ENCODE data around the gene TPPP2. TPM values are rescaled to one million over a fixed set of nuclear protein-coding genes. Genes with fewer than 3 reads are reported as not detected.
"Not testable (repeated sequence)": the region's sequence is repeated elsewhere in the genome, so short reads cannot be mapped to it uniquely, and the experiment has no call there.

The TPPP2 gene
- total RNA-seq (2014; rRNA removed; shearing (Covaris generic)), result not detected in 2 replicates
- not detected in 2 replicates for polyA plus RNA-seq (2015; cell fraction: cytosol; rRNA removed)
- polyA plus RNA-seq (2015; cell fraction: nucleus; rRNA removed), result not detected in 2 replicates

DNA sequence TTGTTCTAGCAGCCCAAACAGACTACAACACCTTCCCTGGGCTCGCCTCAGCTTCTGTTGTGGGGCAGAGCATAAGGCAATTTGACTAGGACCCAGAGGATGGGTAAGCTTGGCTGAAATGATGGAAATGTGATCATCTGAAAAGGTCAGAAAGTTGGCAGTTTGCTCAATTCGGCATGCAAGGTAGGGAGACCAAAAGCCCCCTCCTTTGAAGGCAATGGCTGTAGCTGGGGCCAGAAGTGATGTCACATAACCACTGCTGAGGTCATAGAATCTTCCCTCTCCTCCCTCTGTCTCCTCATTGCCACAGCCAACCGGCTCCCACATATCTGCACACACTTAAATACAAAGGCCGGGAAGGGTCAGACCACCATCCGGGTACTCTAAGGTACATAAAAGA, at the start of gene TPPP2:
Gene TPPP2, plus strand, starts transcription at position 301 of the 400 bp plus-strand sequence. CDS start 365 bp downstream, outside the sequence.
- DNase-seq (ENCODE audit: low read depth, low spot score), result no peak
- in situ Hi-C loops (cut with HindIII; ENCODE audit: low pct_unique_long_range_greater_than_20kb, low sequenced_read_pairs), result no loop called here

DNA sequence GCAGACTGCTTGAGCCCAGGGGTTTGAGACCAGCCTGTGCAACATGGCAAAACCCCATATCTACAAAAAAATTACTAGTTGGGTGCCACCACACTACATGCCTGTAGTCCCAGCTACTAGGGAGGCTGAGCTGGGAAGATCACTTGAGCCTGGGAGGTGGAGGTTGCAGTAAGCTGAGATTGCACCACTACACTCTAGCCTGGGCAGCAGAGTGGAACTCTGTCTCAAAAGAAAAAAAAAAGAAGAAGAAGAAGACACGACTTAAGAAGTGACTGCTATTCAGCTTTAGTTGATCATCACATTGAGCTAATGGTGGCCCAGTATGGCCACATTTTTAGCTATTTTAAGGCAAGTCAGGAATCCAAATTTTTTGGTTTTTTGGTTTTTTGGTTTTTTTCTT, 49.1 kb upstream of the TPPP2 start:
- DNase-seq (ENCODE audit: low read depth, low spot score), result no peak
- in situ Hi-C loops (cut with HindIII; ENCODE audit: low pct_unique_long_range_greater_than_20kb, low sequenced_read_pairs), result no loop called here

DNA sequence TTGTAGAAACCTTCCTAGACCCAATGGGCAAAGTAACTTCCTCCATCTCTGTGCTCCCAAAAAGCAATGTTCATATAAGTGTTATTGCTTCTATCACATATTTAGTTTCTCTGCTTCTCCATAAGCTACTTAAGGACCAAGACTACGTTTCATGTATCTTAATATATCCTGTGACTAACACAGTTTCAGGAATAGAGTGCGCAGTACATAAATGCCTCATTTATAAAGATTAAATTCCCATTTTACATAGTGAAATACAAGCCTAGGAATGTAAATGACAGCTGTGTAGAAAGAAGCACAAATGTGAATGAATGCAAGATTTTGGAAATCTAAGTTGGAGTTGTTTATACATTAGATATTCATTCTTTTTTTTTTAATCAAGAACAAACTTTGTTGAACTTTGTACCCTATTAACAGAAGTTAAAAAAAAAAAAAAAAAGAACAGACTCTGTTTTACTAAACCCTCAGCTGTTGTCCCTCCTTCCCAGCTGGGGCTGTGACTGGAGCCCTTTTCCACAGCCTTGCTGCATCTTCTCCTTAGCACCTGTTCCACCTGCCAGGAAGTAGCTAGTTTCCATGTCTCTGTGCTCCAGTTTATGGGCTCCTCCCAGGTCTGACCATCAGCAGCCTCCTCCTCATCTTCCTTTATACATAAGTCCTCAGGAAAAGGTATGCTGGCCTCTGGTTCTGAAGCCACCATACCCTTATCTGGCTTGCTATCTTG, 47.2 kb upstream of the TPPP2 start:
- in situ Hi-C loops (cut with HindIII; ENCODE audit: low pct_unique_long_range_greater_than_20kb, low sequenced_read_pairs), result no loop called here
- DNase-seq (ENCODE audit: low read depth, low spot score), result no peak

DNA sequence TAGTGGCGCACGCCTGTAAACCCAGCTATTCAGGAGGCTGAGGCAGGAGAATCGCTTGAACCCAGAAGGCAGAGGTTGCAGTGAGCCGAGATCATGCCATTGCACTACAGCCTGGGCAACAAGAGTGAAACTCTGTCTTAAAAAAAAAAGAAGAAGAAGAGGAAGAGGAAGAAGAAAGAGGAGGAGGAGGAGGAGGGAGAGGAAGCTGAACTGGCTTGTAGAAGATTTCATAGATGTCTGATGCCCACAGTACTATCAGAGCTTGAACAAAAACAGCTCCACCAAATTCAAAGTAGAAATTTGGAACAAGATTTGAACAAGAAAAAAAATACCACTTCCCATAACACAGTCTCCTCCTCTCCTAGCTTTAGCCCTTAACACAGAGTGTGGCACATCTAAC, 44.4 kb upstream of the TPPP2 start:
- in situ Hi-C loops (cut with HindIII; ENCODE audit: low pct_unique_long_range_greater_than_20kb, low sequenced_read_pairs); DNase-seq (ENCODE audit: low read depth, low spot score): not testable (repeated sequence)

DNA sequence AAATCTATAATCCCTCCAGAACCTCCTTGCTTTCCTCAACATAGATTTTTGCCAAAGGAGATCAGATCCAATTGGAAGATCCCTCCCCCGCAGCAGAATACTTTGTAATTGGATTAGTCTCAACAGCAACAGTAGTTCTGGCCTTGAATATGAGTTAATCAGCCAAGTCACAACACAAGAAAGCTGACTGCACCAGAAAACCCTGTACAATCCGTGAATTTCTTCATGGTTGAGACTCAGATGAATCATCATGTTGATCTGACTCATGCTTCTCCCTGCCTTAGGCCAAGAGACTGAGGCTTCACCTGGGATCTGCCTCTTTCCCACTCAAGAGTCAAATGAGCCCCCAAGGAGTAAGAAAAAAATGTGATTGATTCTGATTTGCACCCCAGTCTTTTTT, 43.2 kb upstream of the TPPP2 start:
- DNase-seq (ENCODE audit: low read depth, low spot score), result peak; percentile 35
- in situ Hi-C loops (cut with HindIII; ENCODE audit: low pct_unique_long_range_greater_than_20kb, low sequenced_read_pairs), result no loop called here

DNA sequence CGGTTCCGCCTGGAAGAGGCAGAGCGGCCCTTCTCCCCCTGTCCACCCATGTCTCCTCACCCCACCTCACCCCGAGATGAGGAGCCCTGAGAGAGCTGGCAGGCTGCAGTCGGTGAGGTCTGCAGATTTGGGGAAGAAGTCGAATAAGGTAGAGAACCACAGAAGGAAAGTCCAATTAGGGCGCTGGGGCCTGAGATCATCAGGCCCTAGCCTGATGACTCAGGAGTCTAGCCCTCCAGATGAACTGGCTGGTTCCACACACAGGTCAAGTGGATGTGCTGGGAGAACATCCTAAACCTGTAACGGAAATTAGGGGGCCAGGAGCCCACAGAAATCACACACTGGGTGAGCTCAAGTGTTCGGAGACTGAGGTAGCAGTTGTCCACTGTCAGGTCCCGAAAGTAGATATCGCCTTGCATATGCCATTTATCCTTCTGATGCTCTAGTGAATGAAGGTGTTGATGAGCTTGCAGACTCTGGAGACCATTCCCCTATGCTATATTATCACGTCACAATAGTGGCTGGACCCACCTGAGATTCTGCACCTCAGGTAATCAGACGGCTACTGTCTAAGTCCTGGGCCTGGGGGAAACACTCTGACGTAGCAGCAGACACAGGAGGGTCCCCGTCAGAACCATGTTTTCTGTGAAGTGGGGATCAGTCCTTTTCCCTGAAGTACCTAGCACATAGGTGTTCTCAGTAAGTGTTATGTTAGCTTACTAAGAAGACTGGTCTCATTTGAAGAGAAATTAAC, 41.1 kb upstream of the TPPP2 start:
- in situ Hi-C loops (cut with HindIII; ENCODE audit: low pct_unique_long_range_greater_than_20kb, low sequenced_read_pairs), result no loop called here
- DNase-seq (ENCODE audit: low read depth, low spot score), result no peak

DNA sequence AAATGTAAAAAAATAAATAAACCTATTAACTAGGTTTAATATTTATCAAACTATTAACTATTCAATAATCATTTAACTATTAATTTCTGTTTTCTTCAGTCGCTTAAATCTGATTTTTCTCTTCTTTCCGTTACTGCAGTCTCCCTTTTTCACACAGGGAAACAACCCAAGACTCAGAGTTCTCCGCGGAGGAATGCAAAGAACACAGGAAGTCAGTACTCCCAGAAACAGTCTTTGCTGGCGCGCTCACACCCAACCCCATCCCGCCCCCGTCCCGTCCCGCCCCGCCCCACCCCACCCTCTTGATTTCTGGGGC, 40.6 kb upstream of the TPPP2 start:
- in situ Hi-C loops (cut with HindIII; ENCODE audit: low pct_unique_long_range_greater_than_20kb, low sequenced_read_pairs), result no loop called here
- DNase-seq (ENCODE audit: low read depth, low spot score), result no peak

DNA sequence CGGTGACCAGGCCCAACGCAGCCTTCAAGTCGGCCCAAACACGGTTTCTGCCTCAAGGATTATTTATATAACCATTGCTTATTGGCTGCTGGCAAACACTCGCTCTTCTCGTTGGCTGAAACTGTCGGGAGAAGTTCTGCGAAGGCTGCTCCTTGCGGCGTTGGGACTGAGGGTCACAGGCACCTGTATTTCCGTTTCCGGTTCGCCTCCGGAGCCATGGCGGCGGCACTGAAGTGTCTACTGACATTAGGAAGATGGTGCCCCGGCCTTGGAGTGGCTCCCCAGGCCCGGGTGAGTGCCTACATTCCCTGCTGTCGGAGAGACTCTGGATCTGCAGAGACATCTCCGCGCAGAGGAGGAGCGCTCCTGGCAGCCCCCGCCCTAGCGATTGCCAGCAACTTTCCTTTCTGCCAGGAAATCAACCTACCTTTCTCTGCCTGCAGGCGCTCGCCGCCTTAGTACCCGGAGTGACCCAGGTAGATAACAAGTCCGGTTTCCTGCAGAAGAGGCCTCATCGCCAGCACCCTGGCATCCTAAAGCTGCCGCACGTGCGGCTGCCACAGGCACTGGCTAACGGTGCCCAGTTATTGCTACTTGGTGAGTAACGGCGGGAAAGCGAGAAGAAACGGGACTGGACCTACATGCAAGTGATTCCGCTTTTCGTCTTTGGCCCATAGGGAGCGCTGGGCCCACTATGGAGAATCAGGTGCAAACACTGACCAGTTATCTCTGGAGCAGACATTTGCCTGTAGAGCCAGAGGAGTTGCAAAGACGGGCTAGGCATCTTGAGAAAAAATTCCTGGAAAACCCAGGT, 40.0 kb upstream of the TPPP2 start, which contains the start of gene METTL17:
Gene METTL17, plus strand, starts transcription at position 194 of the 814 bp plus-strand sequence. Its CDS starts 23 bp downstream, at position 217.
- in situ Hi-C loops (cut with HindIII; ENCODE audit: low pct_unique_long_range_greater_than_20kb, low sequenced_read_pairs), result no loop called here
- peak; percentile 97 for DNase-seq (ENCODE audit: low read depth, low spot score)

DNA sequence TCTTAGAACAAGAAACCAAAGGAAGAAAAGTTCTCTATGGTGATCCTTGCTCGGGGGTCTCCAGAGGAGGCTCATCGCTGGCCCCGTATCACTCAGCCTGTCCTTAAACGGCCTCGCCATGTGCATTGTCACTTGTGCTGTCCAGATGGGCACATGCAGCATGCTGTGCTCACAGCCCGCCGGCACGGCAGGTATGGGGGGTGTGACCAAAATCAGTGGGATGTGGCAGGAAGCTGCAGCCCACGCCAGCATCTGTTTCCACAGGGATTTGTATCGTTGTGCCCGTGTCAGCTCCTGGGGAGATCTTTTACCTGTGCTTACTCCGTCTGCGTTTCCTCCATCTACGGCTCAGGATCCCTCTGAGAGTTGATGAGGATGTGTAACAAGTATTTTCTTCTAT, 33.5 kb upstream of the TPPP2 start:
- no peak for DNase-seq (ENCODE audit: low read depth, low spot score)
- in situ Hi-C loops (cut with HindIII; ENCODE audit: low pct_unique_long_range_greater_than_20kb, low sequenced_read_pairs), result no loop called here

DNA sequence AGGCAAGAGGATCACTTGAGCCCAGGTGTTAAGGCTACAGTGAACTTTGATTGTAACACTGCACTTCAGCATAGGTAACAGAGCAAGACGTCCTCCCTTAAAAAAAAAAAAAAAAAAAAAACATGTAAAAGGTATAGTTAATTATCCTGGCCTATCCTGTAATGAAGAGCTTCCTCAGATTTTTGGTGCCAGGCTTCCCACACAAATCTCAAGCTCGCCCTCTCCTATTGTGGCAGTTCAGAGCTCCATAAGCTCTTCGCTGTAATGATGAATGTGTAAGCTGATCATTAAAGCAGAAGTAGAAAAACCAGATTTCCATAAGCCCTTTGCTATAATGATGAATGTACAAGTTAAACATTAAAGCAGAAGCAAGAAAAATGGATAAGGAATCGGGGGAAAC, 32.9 kb upstream of the TPPP2 start:
- no peak for DNase-seq (ENCODE audit: low read depth, low spot score)
- in situ Hi-C loops (cut with HindIII; ENCODE audit: low pct_unique_long_range_greater_than_20kb, low sequenced_read_pairs), result no loop called here

DNA sequence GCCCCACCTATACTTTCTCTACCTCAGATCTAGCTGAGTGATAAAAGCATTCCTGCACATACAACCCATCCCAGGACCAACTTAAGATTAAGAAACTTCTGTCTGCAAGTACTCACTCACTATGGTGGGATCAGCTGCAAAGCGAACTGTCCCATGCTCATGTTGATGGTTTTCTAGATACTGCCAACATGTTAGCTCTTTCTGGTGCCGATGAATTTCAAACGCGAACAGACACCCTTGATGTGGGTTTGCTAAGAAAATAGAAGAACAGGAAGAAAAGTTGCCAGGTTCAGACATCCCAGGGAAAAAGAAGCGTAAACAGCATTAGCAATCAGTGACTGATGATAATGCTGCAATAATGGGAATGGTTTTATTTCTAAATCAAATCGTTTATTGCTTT, 32.5 kb upstream of the TPPP2 start:
- no peak for DNase-seq (ENCODE audit: low read depth, low spot score)
- in situ Hi-C loops (cut with HindIII; ENCODE audit: low pct_unique_long_range_greater_than_20kb, low sequenced_read_pairs), result no loop called here

DNA sequence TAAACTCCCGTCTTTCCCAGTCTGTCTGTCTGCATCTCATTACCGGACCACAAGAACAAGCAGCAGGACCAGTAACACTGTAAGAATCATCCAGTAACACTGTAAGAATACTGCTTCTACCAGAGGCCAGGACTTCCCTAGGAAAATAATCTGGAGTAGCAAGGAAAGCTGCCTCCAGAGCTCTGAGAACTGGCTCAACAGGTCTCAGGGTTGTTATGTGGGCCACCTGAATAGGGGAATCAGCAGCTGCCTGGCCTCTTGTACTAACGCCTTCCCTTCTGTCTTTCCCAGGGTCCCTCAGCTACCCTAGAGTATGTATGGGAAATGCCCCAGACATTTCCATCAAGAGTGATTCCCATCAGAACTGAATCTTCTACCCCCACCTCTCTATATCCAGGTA, 31.9 kb upstream of the TPPP2 start:
- in situ Hi-C loops (cut with HindIII; ENCODE audit: low pct_unique_long_range_greater_than_20kb, low sequenced_read_pairs), result no loop called here
- DNase-seq (ENCODE audit: low read depth, low spot score), result no peak

DNA sequence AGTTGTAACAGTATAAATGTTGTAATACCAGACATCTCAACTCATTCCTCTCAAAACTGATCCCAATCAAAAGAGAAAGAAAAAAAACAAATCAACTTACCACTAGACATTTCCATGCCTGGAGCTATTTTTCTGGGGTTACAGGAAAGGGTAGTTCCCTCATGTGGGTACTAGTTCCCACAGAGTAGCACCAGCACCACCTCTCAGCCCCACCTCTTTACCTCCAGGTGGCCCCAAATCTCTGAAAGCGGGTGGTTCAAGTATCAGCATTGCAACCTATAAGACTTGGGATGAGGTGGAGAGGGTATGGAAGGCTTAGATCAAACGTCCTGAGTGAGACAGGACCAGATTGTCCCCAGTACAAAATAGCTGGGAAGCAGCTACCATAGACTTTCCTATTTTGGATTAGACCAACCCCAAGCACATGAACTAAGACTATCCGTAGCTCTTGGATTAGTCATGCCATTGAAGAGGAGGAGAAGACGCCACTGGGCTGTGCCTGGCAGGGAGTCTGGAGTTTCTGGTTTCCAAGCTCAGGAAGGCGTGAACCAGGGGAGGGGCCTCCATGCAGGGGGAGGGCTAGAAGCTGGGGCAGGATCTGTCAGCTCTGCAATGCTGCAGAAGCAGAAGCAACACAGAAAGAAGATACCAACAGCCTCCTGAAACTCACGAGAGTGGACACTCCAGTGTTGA, 31.2 kb upstream of the TPPP2 start, which contains the start of gene SLC39A2:
Gene SLC39A2, plus strand, starts transcription at position 620 of the 693 bp plus-strand sequence. CDS start 154 bp downstream, outside the sequence.
- DNase-seq (ENCODE audit: low read depth, low spot score), result peak; percentile 48
- in situ Hi-C loops (cut with HindIII; ENCODE audit: low pct_unique_long_range_greater_than_20kb, low sequenced_read_pairs), result no loop called here

DNA sequence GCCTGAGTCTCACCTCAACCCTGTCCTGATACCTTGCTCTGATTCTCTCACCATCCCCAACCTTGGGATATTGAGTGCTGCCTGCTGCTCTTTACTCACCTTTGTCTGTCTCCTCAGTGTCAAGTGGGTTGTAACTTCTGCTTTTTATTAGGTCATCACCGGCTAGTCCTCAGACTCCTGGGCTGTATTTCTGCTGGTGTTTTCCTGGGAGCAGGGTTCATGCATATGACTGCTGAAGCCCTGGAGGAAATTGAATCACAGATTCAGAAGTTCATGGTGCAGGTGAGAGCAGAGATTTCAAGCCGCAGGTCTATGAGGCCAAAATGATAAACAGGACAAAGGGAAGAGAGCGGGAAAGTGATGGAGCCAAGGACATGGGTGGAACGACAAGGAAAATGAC, 30.4 kb upstream of the TPPP2 start:
- in situ Hi-C loops (cut with HindIII; ENCODE audit: low pct_unique_long_range_greater_than_20kb, low sequenced_read_pairs), result no loop called here

DNA sequence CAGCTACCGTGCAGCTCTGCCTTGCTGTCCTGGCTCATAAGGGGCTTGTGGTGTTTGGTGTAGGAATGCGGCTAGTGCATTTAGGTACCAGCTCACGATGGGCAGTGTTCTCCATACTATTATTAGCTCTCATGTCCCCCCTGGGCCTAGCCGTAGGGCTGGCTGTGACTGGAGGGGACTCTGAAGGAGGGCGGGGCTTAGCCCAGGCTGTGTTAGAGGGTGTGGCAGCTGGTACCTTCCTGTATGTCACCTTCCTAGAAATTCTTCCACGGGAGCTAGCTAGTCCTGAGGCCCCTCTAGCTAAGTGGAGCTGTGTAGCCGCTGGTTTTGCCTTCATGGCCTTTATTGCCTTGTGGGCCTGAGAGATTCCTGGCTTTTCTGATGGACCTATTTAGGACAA, 28.8 kb upstream of the TPPP2 start:
- DNase-seq (ENCODE audit: low read depth, low spot score), result no peak
- in situ Hi-C loops (cut with HindIII; ENCODE audit: low pct_unique_long_range_greater_than_20kb, low sequenced_read_pairs), result no loop called here

More for the DNA sequence above, 30.4 kb upstream of the TPPP2 start:
- DNase-seq (ENCODE audit: low read depth, low spot score), result no peak

DNA sequence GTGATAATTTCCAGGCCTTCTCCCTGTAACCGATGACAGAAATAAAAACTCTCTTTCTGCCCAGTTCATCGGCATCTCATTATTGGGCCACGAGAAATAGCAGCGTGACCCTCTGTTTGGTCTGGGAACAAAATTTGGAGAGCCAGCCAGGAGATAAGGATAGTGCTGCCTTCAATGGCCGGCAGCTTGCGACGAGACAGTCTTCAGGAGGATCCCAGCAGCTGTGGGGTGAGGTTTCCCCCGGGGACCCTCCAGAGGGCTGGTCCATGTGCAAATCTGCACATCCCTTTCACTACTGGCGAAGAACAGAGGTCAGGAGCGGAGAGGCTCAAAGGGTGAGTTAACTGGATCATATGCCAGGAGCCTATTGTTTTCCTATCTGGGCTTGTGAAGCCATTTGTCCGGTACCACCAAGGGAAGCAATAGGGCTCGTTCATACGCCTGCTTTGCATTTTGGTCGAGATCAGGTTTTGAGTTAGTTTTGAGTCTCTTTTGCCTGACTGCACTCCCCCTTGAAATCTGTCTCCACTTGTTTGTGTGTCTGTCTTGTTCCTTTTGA, 26.1 kb upstream of the TPPP2 start:
- in situ Hi-C loops (cut with HindIII; ENCODE audit: low pct_unique_long_range_greater_than_20kb, low sequenced_read_pairs), result no loop called here
- DNase-seq (ENCODE audit: low read depth, low spot score), result no peak

DNA sequence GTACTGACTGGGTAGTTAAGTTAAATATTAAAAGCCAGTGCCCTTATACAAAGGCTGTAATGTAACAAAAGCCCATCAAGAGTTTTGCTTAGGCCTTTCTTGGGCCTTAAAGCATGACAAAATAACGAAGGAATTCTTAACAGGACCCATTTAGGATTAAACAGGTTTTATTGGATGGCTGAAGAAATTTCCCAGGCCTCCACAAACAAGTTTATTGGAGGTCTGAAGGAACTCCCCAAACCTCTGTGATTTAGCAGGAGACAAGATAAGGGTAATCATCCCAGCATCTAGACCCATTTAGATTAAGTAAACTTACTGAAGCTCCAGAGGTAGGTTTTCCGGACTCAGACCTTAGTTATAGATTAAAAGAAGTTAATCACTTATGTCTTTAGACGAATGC, 20.3 kb upstream of the TPPP2 start:
- DNase-seq (ENCODE audit: low read depth, low spot score); in situ Hi-C loops (cut with HindIII; ENCODE audit: low pct_unique_long_range_greater_than_20kb, low sequenced_read_pairs): not testable (repeated sequence)

All from SK-MEL-5 (cell line).